VCaP (cell line): ENCODE data around the gene RPS6KA6.

ENCODE experiments used
- H3K27ac ChIP-seq: fragments of 450-650 bp; 2 replicates; pipeline ENCODE4 v1.5.1; 2017
- TF ChIP-seq, protein P1 (sequence below): fragments of 450-650 bp; conservative IDR thresholded peaks from 2 replicates; pipeline ENCODE4 v1.5.1; 2017; ENCODE audit warnings: mild to moderate bottlenecking, moderate library complexity

Gene RPS6KA6

DNA sequence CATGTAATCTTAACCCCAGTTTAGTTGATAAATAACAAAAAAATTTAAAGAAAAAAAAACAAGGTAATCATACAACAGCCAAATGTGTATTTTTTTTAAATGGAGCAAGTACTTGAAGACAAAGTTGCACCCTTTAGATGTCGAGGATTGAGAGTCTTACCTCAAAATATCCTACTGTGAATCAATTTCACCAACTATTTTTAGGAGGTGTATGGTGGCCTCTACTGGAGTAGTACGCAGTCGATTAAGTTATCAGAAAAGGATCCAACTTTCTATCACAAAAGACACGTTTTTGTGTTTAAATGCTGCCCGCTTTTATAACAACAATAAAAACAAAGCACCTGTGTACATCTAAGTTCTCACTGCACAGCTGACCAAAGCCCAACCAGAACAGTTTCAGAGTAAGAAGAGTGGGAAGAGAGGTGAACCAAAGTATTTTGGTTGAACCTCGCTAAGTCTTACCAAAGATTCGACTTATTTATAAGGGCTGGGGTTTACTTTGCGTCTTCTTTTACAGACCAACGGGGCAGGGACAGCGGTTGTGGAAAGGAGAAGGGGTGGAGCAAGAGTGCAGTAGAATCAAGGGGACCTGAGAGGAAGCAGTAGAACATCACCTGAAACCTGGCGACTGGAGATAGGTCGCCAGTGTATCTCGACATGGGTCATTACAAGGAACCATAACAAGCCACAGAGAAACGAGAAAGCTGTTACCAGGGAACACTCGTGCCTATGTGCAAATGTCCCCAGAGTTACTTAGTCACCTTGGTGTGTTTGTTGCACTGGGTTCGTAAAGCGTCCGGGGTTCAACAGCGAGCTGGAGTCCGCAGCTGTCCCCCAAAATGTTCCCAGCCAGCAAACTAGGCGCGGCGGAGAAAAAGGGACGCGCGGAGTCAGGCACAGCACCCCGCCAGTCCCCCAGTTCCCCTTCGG is 1.1 kb downstream of the RPS6KA6 start:
- peak overlapping the region; percentile 75 for H3K27ac ChIP-seq

DNA sequence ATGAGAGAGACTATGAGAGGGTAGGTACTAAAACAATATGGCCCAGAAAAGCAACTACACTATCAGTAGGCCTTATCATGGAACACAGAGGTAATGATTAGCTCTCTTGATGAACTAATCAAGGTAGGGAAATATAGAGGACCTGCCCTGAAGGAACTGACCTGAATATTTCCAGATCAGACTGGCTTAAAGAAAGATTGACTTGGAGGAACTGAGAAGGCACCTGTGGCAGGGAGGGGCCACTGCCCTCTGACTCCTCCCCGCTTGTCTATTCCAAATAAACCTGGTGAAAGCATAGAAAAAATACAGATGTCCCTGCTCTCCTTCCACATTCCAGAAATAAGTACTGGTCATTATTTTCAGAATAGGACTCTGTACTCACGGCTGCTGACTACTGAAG is 5.5 kb downstream of the RPS6KA6 start:
- TF ChIP-seq, protein P1, sequence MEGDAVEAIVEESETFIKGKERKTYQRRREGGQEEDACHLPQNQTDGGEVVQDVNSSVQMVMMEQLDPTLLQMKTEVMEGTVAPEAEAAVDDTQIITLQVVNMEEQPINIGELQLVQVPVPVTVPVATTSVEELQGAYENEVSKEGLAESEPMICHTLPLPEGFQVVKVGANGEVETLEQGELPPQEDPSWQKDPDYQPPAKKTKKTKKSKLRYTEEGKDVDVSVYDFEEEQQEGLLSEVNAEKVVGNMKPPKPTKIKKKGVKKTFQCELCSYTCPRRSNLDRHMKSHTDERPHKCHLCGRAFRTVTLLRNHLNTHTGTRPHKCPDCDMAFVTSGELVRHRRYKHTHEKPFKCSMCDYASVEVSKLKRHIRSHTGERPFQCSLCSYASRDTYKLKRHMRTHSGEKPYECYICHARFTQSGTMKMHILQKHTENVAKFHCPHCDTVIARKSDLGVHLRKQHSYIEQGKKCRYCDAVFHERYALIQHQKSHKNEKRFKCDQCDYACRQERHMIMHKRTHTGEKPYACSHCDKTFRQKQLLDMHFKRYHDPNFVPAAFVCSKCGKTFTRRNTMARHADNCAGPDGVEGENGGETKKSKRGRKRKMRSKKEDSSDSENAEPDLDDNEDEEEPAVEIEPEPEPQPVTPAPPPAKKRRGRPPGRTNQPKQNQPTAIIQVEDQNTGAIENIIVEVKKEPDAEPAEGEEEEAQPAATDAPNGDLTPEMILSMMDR = no peak

More for the DNA sequence above, 1.1 kb downstream of the RPS6KA6 start:
- TF ChIP-seq, protein P1 = 0 out of 2 replicates have a peak, but pooled peaks have one; percentile 15

DNA sequence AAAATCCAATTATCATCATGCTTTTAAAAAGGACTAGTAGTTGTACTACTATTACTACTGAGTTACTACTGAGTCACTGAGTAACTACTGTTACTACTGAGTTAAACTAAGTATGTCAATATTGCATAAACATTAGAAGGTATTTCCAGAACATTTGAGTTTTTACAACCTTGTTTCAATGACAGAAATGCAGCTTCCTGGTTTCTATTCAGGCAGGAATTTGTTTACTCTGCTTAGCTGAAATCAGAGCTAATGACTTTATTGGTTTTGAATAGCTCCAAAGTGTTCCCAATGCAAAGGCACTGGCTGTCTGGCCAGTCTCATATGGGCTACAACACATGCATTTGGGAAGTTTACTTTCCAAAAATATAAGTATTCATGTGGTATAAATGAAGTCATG is 12.0 kb downstream of the RPS6KA6 start:
- TF ChIP-seq, protein P1 = no peak
- H3K27ac ChIP-seq = peak overlapping the region; percentile 52

More for the DNA sequence above, 5.5 kb downstream of the RPS6KA6 start:
- peak overlapping the region; percentile 62 for H3K27ac ChIP-seq

DNA sequence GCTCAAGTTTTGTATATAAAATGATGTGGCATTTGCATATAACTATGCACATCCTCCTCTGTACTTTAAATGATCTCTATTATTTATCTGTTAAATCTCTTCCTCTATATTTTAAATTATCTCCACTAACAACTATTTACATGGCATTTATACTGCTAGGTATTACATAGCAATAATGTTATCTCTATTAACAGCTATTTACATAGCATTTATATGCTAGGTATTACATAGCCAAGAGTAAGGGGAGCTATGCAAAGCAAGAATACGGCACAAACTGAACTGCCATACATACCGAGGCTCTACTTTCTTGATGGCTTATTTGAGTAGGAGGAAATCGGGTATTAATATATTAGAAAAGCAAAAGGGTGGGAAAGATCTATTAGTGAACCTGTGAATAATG is 12.7 kb downstream of the RPS6KA6 start:
- TF ChIP-seq, protein P1 = no peak

DNA sequence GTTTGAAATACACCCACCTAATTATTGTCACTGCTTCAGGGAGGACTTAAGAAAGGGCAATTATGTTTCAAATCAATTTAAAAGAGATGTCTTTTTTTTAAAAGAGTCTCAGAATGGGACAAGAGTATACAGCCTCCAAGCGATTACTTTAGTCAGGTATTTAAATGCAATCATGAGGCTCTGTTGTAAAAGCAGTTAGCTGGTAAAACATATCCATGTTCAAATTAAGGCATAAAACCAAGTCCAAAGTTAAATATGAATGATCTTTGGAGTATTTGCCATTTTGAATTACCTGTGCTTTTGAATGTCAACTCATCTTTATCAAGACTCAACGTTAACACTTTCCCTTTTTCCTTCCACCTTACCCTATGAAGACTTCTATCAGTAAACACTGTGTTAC is 13.7 kb downstream of the RPS6KA6 start:
- TF ChIP-seq, protein P1 = no peak
- 0 out of 2 replicates have a peak overlapping the region, but pooled peaks have one; percentile 52 for H3K27ac ChIP-seq

More for the DNA sequence above, 12.7 kb downstream of the RPS6KA6 start:
- H3K27ac ChIP-seq = peak overlapping the region; percentile 52

DNA sequence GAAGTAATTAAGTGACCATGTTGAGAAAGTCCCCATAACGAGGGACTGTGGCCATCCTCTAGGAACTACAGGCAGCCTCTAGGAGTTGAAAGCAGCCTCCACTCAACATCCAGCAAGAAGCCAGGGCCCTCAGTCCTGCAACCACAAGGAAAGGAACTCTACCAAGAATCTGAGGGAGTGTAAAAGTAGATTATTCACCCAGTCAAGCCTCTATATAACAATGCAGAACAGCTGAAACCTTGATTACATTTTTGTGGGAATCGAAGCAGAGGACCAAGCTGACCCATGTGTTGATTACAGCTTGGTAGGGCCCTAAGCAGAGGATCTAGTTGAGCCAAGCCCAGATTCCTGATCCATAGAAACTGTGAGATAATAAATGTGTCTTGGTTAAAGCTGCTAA is 17.1 kb downstream of the RPS6KA6 start:
- TF ChIP-seq, protein P1 = no peak
- no peak overlapping the region for H3K27ac ChIP-seq

DNA sequence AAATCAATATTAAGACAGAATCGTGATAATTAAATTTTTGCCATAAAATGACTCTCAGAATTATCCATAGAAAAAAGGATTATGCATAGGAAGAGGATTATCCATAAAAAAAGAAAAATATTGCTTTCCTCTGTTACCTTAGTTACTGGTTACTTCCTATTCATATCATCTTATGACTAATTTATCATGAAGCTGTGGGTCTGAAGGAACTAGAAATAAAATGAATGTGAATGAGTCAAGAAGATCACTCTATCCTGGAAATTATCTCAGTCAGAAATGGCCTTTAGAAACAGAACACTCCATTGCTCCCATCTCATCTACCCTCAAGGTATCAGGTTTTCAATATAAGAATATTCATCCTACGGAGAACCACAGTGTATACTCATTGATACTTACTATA is 19.4 kb downstream of the RPS6KA6 start:
- TF ChIP-seq, protein P1 = no peak
- H3K27ac ChIP-seq = no peak overlapping the region
